H9 (cell line): ENCODE results near the gene C12orf75. TPM values are rescaled to one million over a fixed set of nuclear protein-coding genes. Genes with fewer than 3 reads are reported as not detected.

ENCODE experiments used
- DNase-seq: peaks from one replicate; pipeline ENCODE4 v3.0.0-alpha.2; 2017
- H2AFZ ChIP-seq: one replicate; pipeline ENCODE4 v1.6.1; 2013; ENCODE audit warnings: mild to moderate bottlenecking, low read length, control low read depth, moderate library complexity
- H2AK5ac ChIP-seq: 2 replicates; pipeline ENCODE4 v1.6.1; 2013; ENCODE audit warnings: low read length, control low read depth, mixed read lengths; ENCODE audit not compliant: insufficient read length
- H2BK120ac ChIP-seq: one replicate; pipeline ENCODE4 v1.6.1; 2013; ENCODE audit warnings: low read depth, mild to moderate bottlenecking, low read length, control low read depth, inconsistent platforms; ENCODE audit not compliant: poor library complexity, severe bottlenecking
- H2BK12ac ChIP-seq: 2 replicates; pipeline ENCODE4 v1.6.1; 2013; ENCODE audit warnings: low read length, control low read depth, mixed read lengths, low read depth; ENCODE audit not compliant: insufficient read length
- H2BK15ac ChIP-seq: 2 replicates; pipeline ENCODE4 v1.6.1; 2013; ENCODE audit warnings: low read depth, low read length, control low read depth
- H2BK20ac ChIP-seq: one replicate; pipeline ENCODE4 v1.6.1; 2013; ENCODE audit warnings: low read depth, mild to moderate bottlenecking, low read length, control low read depth, inconsistent platforms; ENCODE audit not compliant: poor library complexity, severe bottlenecking
- H2BK5ac ChIP-seq: 2 replicates; pipeline ENCODE4 v1.6.1; 2013; ENCODE audit warnings: low read length, control low read depth, mixed read lengths; ENCODE audit not compliant: insufficient read length
- H3K14ac ChIP-seq: 2 replicates; pipeline ENCODE4 v1.6.1; 2013; ENCODE audit warnings: low read length, control low read depth; ENCODE audit not compliant: insufficient read depth
- H3K18ac ChIP-seq: 2 replicates; pipeline ENCODE4 v1.6.1; 2013; ENCODE audit warnings: low read depth, mild to moderate bottlenecking, mixed read lengths, low read length, control low read depth; ENCODE audit not compliant: insufficient read length
- H3K23ac ChIP-seq: 2 replicates; pipeline ENCODE4 v1.6.1; 2013; ENCODE audit warnings: low read length, control low read depth, mixed read lengths, low read depth; ENCODE audit not compliant: insufficient read length
- H3K23me2 ChIP-seq: 2 replicates; pipeline ENCODE4 v1.6.1; 2013; ENCODE audit warnings: low read depth, mild to moderate bottlenecking, mixed read lengths, low read length, control low read depth; ENCODE audit not compliant: insufficient read length, poor library complexity, severe bottlenecking
- H3K27ac ChIP-seq: 2 replicates; pipeline ENCODE4 v1.5.1; 2013; ENCODE audit warnings: low read length, control low read depth, mixed read lengths, low read depth; ENCODE audit not compliant: insufficient read length
- H3K27me3 ChIP-seq: 2 replicates; pipeline ENCODE4 v1.6.1; 2013; ENCODE audit warnings: low read length, control low read depth, inconsistent platforms; ENCODE audit not compliant: insufficient read depth
- H3K4ac ChIP-seq: 2 replicates; pipeline ENCODE4 v1.6.1; 2013; ENCODE audit warnings: low read depth, mild to moderate bottlenecking, control low read depth, inconsistent platforms, low read length, moderate library complexity
- H3K4me1 ChIP-seq: 2 replicates; pipeline ENCODE4 v1.6.1; 2013; ENCODE audit warnings: low read length, control low read depth, inconsistent platforms; ENCODE audit not compliant: insufficient read depth
- H3K4me2 ChIP-seq: 2 replicates; pipeline ENCODE4 v1.6.1; 2013; ENCODE audit warnings: low read length, control low read depth, mixed read lengths; ENCODE audit not compliant: insufficient read length, insufficient read depth
- H3K56ac ChIP-seq: 2 replicates; pipeline ENCODE4 v1.6.1; 2013; ENCODE audit warnings: low read depth, mild to moderate bottlenecking, mixed read lengths, low read length, control low read depth; ENCODE audit not compliant: insufficient read length
- H3K79me1 ChIP-seq: 2 replicates; pipeline ENCODE4 v1.6.1; 2013; ENCODE audit warnings: low read depth, mild to moderate bottlenecking, moderate library complexity, low read length, control low read depth, inconsistent platforms; ENCODE audit not compliant: insufficient read depth, poor library complexity, severe bottlenecking
- H3K79me2 ChIP-seq: 2 replicates; pipeline ENCODE4 v1.6.1; 2013; ENCODE audit warnings: low read length, control low read depth, inconsistent platforms; ENCODE audit not compliant: insufficient read depth
- H3K9ac ChIP-seq: 2 replicates; pipeline ENCODE4 v1.6.1; 2013; ENCODE audit warnings: low read length, control low read depth, mixed read lengths; ENCODE audit not compliant: insufficient read length; ENCODE audit errors: extremely low read depth
- H3K9me3 ChIP-seq: one replicate; pipeline ENCODE4 v1.6.1; 2013; ENCODE audit warnings: low read depth, low read length, inconsistent platforms; ENCODE audit not compliant: control insufficient read depth
- H3T11ph ChIP-seq: one replicate; pipeline ENCODE4 v1.6.1; 2013; ENCODE audit warnings: mild to moderate bottlenecking, low read length, control low read depth, inconsistent platforms
- H4K20me1 ChIP-seq: one replicate; pipeline ENCODE4 v1.6.1; 2013; ENCODE audit not compliant: control insufficient read depth, insufficient read length, insufficient read depth
- H4K5ac ChIP-seq: 2 replicates; pipeline ENCODE4 v1.6.1; 2013; ENCODE audit warnings: low read depth, mild to moderate bottlenecking, mixed read lengths, low read length, control low read depth; ENCODE audit not compliant: insufficient read length
- H4K8ac ChIP-seq: replicated peaks from 2 replicates; pipeline ENCODE4 v1.6.1; 2013; ENCODE audit warnings: low read length, control low read depth, mixed read lengths, low read depth; ENCODE audit not compliant: insufficient read length
- H4K91ac ChIP-seq: 2 replicates; pipeline ENCODE4 v1.6.1; 2013; ENCODE audit warnings: low read depth, mild to moderate bottlenecking, moderate library complexity, mixed read lengths, low read length, control low read depth; ENCODE audit not compliant: insufficient read length
- H3K27ac Mint-ChIP-seq, 3 experiments: 2 replicates in 2 of 3; 3 replicates in 1 of 3; pipeline ENCODE4 v1.8.0; 2020 to 2021; ENCODE audit warnings: mixed read lengths in 3 of 3, mild to moderate bottlenecking in 1 of 3, moderate library complexity in 1 of 3
- H3K27me3 Mint-ChIP-seq: 2 replicates; pipeline ENCODE4 v1.8.0; 2021; ENCODE audit warnings: low read depth, mild to moderate bottlenecking, moderate library complexity, mixed read lengths
- H3K36me3 Mint-ChIP-seq, 3 experiments: 2 replicates in 2 of 3; 3 replicates in 1 of 3; pipeline ENCODE4 v1.8.0; 2020 to 2021; ENCODE audit warnings: low read depth in 3 of 3, mixed read lengths in 3 of 3; ENCODE audit not compliant: insufficient read depth in 1 of 3
- H3K4me1 Mint-ChIP-seq, 2 experiments: 2 replicates each; pipeline ENCODE4 v1.8.0; 2020; ENCODE audit warnings: mixed read lengths in 2 of 2
- H3K4me3 Mint-ChIP-seq, 2 experiments: 2 replicates in 1 of 2; 3 replicates in 1 of 2; pipeline ENCODE4 v1.8.0; 2020 to 2021; ENCODE audit warnings: mild to moderate bottlenecking in 2 of 2, mixed read lengths in 2 of 2, moderate library complexity in 1 of 2
- H3K9me3 Mint-ChIP-seq, 2 experiments: 2 replicates in 1 of 2; 3 replicates in 1 of 2; pipeline ENCODE4 v1.8.0; 2020; ENCODE audit warnings: mild to moderate bottlenecking in 2 of 2, mixed read lengths in 2 of 2, moderate library complexity in 1 of 2
- CTCF ChIP-seq: fragments of 200-600 bp; sonication (generic); conservative IDR thresholded peaks from 3 replicates; pipeline ENCODE4 v1.8.0; 2021; ENCODE audit warnings: antibody characterized with exemption, mild to moderate bottlenecking
- WGBS: extraction: QIAGEN DNeasy Blood & Tissue Kit; methylation state at CpG from one replicate; pipeline ENCODE4 v1.1.7; 2013; ENCODE audit warnings: missing lambda C conversion rate, low lambda C conversion rate, mixed read lengths; ENCODE audit not compliant: insufficient read length; ENCODE audit errors: extremely low coverage; 5-methylcytosine and 5-hydroxymethylcytosine counted together
- total RNA-seq: library from RNA; stranded (reverse); gene quantifications from 2 replicates; pipeline ENCODE4 v1.2.1, GENCODE V29; 2021

Gene C12orf75
- total RNA-seq, 1 experiment from 2014 or later, result 37.9 TPM

GRCh38 chr12:105343836-105344235 lies 13.3 kb downstream of the C12orf75 start:
- H3K9ac ChIP-seq, result no peak overlapping the region
- H3K27me3 ChIP-seq, result no peaks in the 10 kb centered on the region
- no peak overlapping the region for H4K8ac ChIP-seq
- H3K18ac ChIP-seq, result no peak overlapping the region
- H3K4ac ChIP-seq, result no peak overlapping the region
- no peak overlapping the region for H3K4me2 ChIP-seq
- H4K5ac ChIP-seq, result no peak overlapping the region
- H3K23ac ChIP-seq, result no peak overlapping the region
- no peak overlapping the region for H3T11ph ChIP-seq
- H3K23me2 ChIP-seq, result no peaks in the 10 kb centered on the region
- H2BK20ac ChIP-seq, result no peak overlapping the region
- no peaks in the 10 kb centered on the region for H4K20me1 ChIP-seq
- peaks cover 5% of the 10 kb centered on the region for H3K27me3 Mint-ChIP-seq
- H3K36me3 Mint-ChIP-seq, result peaks cover 17 to 20% (median 18%) of the 10 kb centered on the region in 3 experiments
- DNase-seq, result no peak
- H2AFZ ChIP-seq, result no peak overlapping the region
- H3K4me1 ChIP-seq, result peaks cover 5% of the 10 kb centered on the region; the same call in 1 of the 2 replicates
- H3K14ac ChIP-seq, result no peak overlapping the region
- H2BK12ac ChIP-seq, result no peak overlapping the region
- H3K56ac ChIP-seq, result no peak overlapping the region
- H3K4me1 Mint-ChIP-seq, result peaks cover 24 to 29% of the 10 kb centered on the region in 2 experiments
- H3K27ac Mint-ChIP-seq, result no peak overlapping the region
- no peak overlapping the region for H2AK5ac ChIP-seq
- no CpG with 5 or more reads among the region's 1 CpG for WGBS
- no peaks in the 10 kb centered on the region for H3K9me3 ChIP-seq
- H2BK120ac ChIP-seq, result no peak overlapping the region
- peaks cover 17 to 18% of the 10 kb centered on the region in 2 experiments for H3K9me3 Mint-ChIP-seq
- no peaks in the 10 kb centered on the region for H3K79me1 ChIP-seq
- H3K4me3 Mint-ChIP-seq, result no peak overlapping the region
- no peak overlapping the region for H2BK5ac ChIP-seq
- H4K91ac ChIP-seq, result no peak overlapping the region
- no peak for TF ChIP-seq CTCF
- no peaks in the 10 kb centered on the region for H3K79me2 ChIP-seq
- no peak overlapping the region for H2BK15ac ChIP-seq
- no peak overlapping the region for H3K27ac ChIP-seq
